Coronary artery (tissue), 2 donors: ENCODE measurements around the gene EAF1.
A peak's percentile ranks its signal among the peaks of the same experiment; 100 is the strongest.
"Not testable (repeated sequence)": the region's sequence is repeated elsewhere in the genome, so short reads cannot be mapped to it uniquely, and the experiment has no call there.

Experiments used
- DNase-seq: peaks from one replicate; pipeline ENCODE4 v3.0.0-alpha.2; 2017; ENCODE audit warnings: low spot score
- H3K27ac ChIP-seq, 2 donors: fragments of 200-600 bp; sonication (generic); one replicate each; pipeline ENCODE4 v1.5.1; 2016 to 2019
- H3K4me3 ChIP-seq: fragments of 200-600 bp; sonication (generic); 2 replicates; pipeline ENCODE4 v1.5.1; 2016; ENCODE audit warnings: mild to moderate bottlenecking, moderate library complexity
- CTCF ChIP-seq: fragments of 200-600 bp; sonication (generic); IDR thresholded peaks from one replicate; pipeline ENCODE4 v1.5.1; 2019; ENCODE audit warnings: antibody characterized with exemption

The EAF1 gene

GRCh38 chr3:15385901-15386653, 41.3 kb upstream of the EAF1 start:
- Histone ChIP-seq H3K4me3 (no peak overlapping the region), H3K27ac (peak overlapping the region in 1 of 2 donors; percentile 10)
- no peak for TF ChIP-seq CTCF

GRCh38 chr3:15386654-15386955, 40.8 kb upstream of the EAF1 start:
- not testable (repeated sequence) for DNase-seq, H3K27ac ChIP-seq, H3K4me3 ChIP-seq

More at GRCh38 chr3:15385901-15386653, 41.3 kb upstream of the EAF1 start:
- DNase-seq = no peak

GRCh38 chr3:15387171-15387581, 40.2 kb upstream of the EAF1 start:
- Histone ChIP-seq H3K27ac (no peak overlapping the region), H3K4me3 (no peak overlapping the region)
- DNase-seq = no peak
- no peak for TF ChIP-seq CTCF

GRCh38 chr3:15387735-15388134, 39.7 kb upstream of the EAF1 start:
- DNase-seq = no peak
- H3K27ac ChIP-seq = no peak overlapping the region

DNA sequence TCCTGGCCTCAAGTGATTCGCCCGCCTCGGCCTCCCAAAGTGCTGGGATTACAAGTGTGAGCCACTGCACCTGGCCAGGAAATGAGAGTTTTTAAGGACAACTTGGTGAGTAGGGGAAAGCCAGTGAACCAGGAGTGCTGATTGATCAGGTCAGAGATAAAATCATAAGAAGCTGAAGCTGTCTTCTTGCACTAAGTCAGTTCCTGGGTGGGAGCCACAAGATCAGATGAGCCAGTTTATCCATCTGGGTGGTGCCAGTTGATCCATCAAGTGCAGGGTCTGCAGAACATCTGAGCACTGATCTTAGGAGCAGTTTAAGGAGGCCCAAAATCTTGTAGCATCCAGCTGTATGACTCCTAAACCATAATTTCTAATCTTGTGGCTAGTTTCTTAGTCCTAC, 39.1 kb upstream of the EAF1 start:
- DNase-seq, H3K4me3 ChIP-seq, H3K27ac ChIP-seq: not testable (repeated sequence)

More at GRCh38 chr3:15387735-15388134, 39.7 kb upstream of the EAF1 start:
- H3K4me3 ChIP-seq = no peak overlapping the region
- TF ChIP-seq CTCF = no peak

GRCh38 chr3:15390460-15390859, 36.9 kb upstream of the EAF1 start:
- TF ChIP-seq CTCF = no peak
- no peak overlapping the region for H3K4me3 ChIP-seq
- DNase-seq = no peak
- H3K27ac ChIP-seq = no peak overlapping the region

DNA sequence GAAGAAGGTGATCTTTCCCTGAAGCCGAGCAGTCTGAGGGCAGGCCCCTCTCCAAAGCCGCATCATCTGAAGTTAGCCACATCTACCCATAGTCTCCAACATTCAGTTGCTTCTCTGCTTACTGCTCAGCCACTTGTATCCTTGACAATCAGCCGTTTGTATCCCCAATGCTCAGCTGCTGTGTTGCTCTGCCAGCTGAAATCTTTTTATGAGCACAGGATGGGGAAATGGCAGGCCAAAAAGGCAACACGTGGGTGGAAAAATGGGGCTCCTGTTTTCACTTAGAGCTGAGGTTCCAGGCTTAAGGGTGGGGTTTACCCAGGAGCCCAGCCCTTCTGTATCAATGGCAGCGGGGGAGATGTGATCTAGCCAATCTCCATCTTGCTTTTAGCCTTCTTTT, 36.4 kb upstream of the EAF1 start:
- Histone ChIP-seq H3K4me3 (no peak overlapping the region), H3K27ac (no peak overlapping the region)
- DNase-seq = no peak
- no peak for TF ChIP-seq CTCF

GRCh38 chr3:15393252-15393651, 34.1 kb upstream of the EAF1 start:
- H3K4me3 ChIP-seq, H3K27ac ChIP-seq, DNase-seq: not testable (repeated sequence)

DNA sequence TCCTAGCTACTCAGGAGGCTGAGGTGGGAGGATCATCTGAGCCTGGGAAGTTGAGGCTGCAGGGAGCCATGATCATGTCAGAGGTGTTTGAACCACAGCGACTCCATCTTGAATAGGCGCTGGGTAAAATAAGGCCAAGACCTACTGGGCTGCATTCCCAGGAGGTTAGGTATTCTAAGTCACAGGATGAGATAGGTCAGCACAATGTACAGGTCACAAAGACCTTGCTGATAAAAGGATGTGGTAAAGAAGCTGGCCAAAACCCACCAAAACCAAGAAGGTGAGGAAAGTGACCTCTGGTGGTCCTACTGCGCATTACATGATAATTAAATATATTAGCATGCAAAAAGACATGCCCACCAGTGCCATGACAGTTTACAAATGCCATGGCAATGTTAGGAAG, 28.7 kb upstream of the EAF1 start:
- not testable (repeated sequence) for H3K4me3 ChIP-seq, DNase-seq, H3K27ac ChIP-seq
